A673 (cell line): ENCODE data around the gene GXYLT1. TPM values are rescaled to one million over a fixed set of nuclear protein-coding genes. Genes with fewer than 3 reads are reported as not detected.

Source experiments
- BruUV-seq: library from RNA; stranded (reverse); fragments of 400-500 nt; replicated peaks from 2 replicates; lab custom pipeline; 2021; lab: Mats Ljungman, UMichigan
- CTCF ChIA-PET: fragments of 300-600 bp; sonication (Branson Sonifier 250); formaldehyde crosslinking; loops from one replicate; lab custom pipeline; 2022; ENCODE audit warnings: antibody characterized with exemption; lab: Charles Lee
- POLR2A ChIA-PET: fragments of 300-600 bp; sonication (Branson Sonifier 250); formaldehyde crosslinking; loops from one replicate; lab custom pipeline; 2022; ENCODE audit warnings: antibody characterized with exemption; ENCODE audit not compliant: low non-redundant PET; lab: Charles Lee
- DNase-seq: peaks from one replicate; pipeline ENCODE4 v3.0.0-alpha.2; 2015; ENCODE audit warnings: low spot score
- H3K27ac ChIP-seq: fragments of 200-600 bp; sonication (generic); 2 replicates; pipeline ENCODE4 v1.5.1; 2016; ENCODE audit warnings: mixed run types, low read depth, mild to moderate bottlenecking, mixed read lengths, antibody characterized with exemption, low read length; ENCODE audit not compliant: poor library complexity, severe bottlenecking
- H3K27me3 ChIP-seq: fragments of 200-600 bp; sonication (generic); replicated peaks from 2 replicates; pipeline ENCODE4 v1.6.1; 2017; ENCODE audit warnings: mixed run types, low read depth, mild to moderate bottlenecking, mixed read lengths, antibody characterized with exemption, low read length; ENCODE audit not compliant: insufficient read depth, poor library complexity
- H3K36me3 ChIP-seq: fragments of 200-600 bp; sonication (generic); 2 replicates; pipeline ENCODE4 v1.6.1; 2016; ENCODE audit warnings: mixed run types, mild to moderate bottlenecking, mixed read lengths, antibody characterized with exemption, low read length; ENCODE audit not compliant: insufficient read depth, poor library complexity, severe bottlenecking
- H3K4me1 ChIP-seq: fragments of 200-600 bp; sonication (generic); 2 replicates; pipeline ENCODE4 v1.6.1; 2017; ENCODE audit warnings: mixed run types, mild to moderate bottlenecking, mixed read lengths, antibody characterized with exemption, low read length; ENCODE audit not compliant: insufficient read depth, poor library complexity, severe bottlenecking
- H3K4me3 ChIP-seq: fragments of 200-600 bp; sonication (generic); 2 replicates; pipeline ENCODE4 v1.5.1; 2016; ENCODE audit warnings: low read depth, mixed run types, mild to moderate bottlenecking, mixed read lengths, low read length; ENCODE audit not compliant: poor library complexity, severe bottlenecking
- H3K9me3 ChIP-seq: fragments of 200-600 bp; sonication (generic); 2 replicates; pipeline ENCODE4 v1.6.1; 2016; ENCODE audit warnings: mixed run types, low read depth, mild to moderate bottlenecking, mixed read lengths, antibody characterized with exemption, low read length; ENCODE audit not compliant: poor library complexity, severe bottlenecking
- EZH2 ChIP-seq: fragments of 200-600 bp; sonication (generic); IDR thresholded peaks from 2 replicates; pipeline ENCODE4 v1.6.1; 2017; ENCODE audit warnings: borderline replicate concordance, low read depth, mild to moderate bottlenecking, mixed read lengths, antibody characterized with exemption, low read length; ENCODE audit not compliant: poor library complexity, severe bottlenecking
- intact Hi-C: fragments of 100-400 bp; cut with micrococcal nuclease; formaldehyde crosslinking; loops from one replicate; pipeline ENCODE4 v1.10.0; 2022; ENCODE audit not compliant: unreplicated experiment
- total RNA-seq: library from RNA; stranded (reverse); gene quantifications from 2 replicates; pipeline ENCODE4 v1.2.3, GENCODE V29; 2021
- TF ChIP-seq, protein P1 (sequence below): fragments of 300-800, 200-600 bp; sonication (generic); conservative IDR thresholded peaks from 2 replicates; pipeline ENCODE4 v1.5.1; 2017; ENCODE audit warnings: low read depth, mild to moderate bottlenecking, antibody characterized with exemption, low read length, moderate library complexity, mixed read lengths

Gene GXYLT1
- total RNA-seq, 1 experiment from 2014 or later, result 25.0 TPM

- intact Hi-C loops, result loop anchor here (2.0 to 5.0 kb wide), 4 partner anchors 197 to 438 kb away; partner anchors contain the start of genes PPHLN1 and ZCRB1
- peak; percentile 85 for DNase-seq
- no TSS peak for BruUV-seq
- ChIA-PET POLR2A (no interaction called here), CTCF (no interaction called here)
- TF ChIP-seq EZH2, result no peak
- TF ChIP-seq, protein P1, sequence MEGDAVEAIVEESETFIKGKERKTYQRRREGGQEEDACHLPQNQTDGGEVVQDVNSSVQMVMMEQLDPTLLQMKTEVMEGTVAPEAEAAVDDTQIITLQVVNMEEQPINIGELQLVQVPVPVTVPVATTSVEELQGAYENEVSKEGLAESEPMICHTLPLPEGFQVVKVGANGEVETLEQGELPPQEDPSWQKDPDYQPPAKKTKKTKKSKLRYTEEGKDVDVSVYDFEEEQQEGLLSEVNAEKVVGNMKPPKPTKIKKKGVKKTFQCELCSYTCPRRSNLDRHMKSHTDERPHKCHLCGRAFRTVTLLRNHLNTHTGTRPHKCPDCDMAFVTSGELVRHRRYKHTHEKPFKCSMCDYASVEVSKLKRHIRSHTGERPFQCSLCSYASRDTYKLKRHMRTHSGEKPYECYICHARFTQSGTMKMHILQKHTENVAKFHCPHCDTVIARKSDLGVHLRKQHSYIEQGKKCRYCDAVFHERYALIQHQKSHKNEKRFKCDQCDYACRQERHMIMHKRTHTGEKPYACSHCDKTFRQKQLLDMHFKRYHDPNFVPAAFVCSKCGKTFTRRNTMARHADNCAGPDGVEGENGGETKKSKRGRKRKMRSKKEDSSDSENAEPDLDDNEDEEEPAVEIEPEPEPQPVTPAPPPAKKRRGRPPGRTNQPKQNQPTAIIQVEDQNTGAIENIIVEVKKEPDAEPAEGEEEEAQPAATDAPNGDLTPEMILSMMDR, result peak; percentile 93
- Histone ChIP-seq H3K4me1 (peaks cover 26% of the 10 kb centered on the region), H3K36me3 (no peaks in the 10 kb centered on the region), H3K27ac (no peak overlapping the region), H3K4me3 (no peak overlapping the region), H3K27me3 (no peaks in the 10 kb centered on the region), H3K9me3 (no peaks in the 10 kb centered on the region)
Measured at GRCh38 chr12:42129595-42130204, 15.0 kb downstream of the GXYLT1 start.

DNA sequence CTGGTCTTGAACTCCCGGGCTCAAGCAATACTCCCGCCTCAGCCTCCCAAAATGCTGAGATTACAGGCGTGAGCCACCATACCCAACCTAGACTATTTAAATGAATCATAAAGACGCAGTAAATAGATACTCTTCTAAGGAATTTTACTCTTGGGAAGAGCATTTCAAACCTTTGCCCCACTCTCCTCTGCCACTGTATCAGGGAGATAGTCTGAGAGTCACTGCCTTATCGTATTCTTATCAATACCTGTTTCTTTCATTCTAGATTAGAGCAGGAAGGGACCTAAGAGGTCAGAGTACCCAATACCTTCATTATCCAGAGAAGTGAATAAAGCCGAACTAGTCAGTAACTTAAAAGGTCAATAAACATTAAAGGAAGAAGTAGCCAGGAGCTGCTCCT, 15.8 kb downstream of the GXYLT1 start:
- intact Hi-C loops, result loop anchor here (2.0 to 5.0 kb wide), 3 partner anchors 198 to 353 kb away; partner anchors contain the start of genes PPHLN1 and ZCRB1
- H3K4me3 ChIP-seq, result no peak overlapping the region
- H3K27me3 ChIP-seq, result no peaks in the 10 kb centered on the region
- H3K4me1 ChIP-seq, result peaks cover 28% of the 10 kb centered on the region
- no TSS peak for BruUV-seq
- H3K27ac ChIP-seq, result no peak overlapping the region
- TF ChIP-seq, protein P1, result no peak
- TF ChIP-seq EZH2, result no peak
- ChIA-PET POLR2A (no interaction called here), CTCF (interaction anchor here (0.7 kb wide), 1 partner anchor 8 kb away, joined by 3 read pairs; no protein-coding TSS in a partner anchor)
- H3K36me3 ChIP-seq, result no peaks in the 10 kb centered on the region
- H3K9me3 ChIP-seq, result no peaks in the 10 kb centered on the region
- no peak for DNase-seq

DNA sequence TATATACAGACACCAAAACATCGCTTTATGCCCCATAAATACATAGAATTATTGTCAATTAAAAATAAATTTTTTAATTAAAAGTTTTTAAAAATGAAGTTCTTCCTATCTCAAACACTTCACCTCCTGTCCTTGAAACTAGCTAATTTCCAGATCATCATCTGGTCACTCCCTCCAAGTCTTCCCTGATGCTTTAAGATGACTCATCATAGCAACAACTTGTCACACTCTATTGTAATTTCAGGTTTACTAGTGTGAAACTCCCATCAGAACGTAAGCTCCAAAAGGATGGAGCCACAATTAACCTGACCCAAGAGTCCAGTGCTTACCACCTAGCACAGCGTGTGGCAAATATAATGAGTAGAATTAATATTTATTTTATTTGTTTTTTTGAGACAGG, 16.3 kb downstream of the GXYLT1 start:
- Histone ChIP-seq H3K4me1 (peaks cover 28% of the 10 kb centered on the region), H3K27me3 (no peaks in the 10 kb centered on the region), H3K27ac (no peak overlapping the region), H3K4me3 (no peak overlapping the region), H3K9me3 (no peaks in the 10 kb centered on the region), H3K36me3 (no peaks in the 10 kb centered on the region)
- ChIA-PET POLR2A (no interaction called here), CTCF (interaction anchor here (0.7 kb wide), 1 partner anchor 7 kb away, joined by 3 read pairs; no protein-coding TSS in a partner anchor)
- no peak for DNase-seq
- intact Hi-C loops, result loop anchor here (2.0 to 5.0 kb wide), 3 partner anchors 198 to 354 kb away; partner anchors contain the start of genes PPHLN1 and ZCRB1
- BruUV-seq, result no TSS peak
- no peak for TF ChIP-seq EZH2
- TF ChIP-seq, protein P1, result no peak
